ENCODE measurements around the gene TRIM54. TPM values are rescaled to one million over a fixed set of nuclear protein-coding genes. Genes with fewer than 3 reads are reported as not detected.

Gene TRIM54
- total and polyA plus RNA-seq, 4 donors: 0.03 TPM; not detected in 3

DNA sequence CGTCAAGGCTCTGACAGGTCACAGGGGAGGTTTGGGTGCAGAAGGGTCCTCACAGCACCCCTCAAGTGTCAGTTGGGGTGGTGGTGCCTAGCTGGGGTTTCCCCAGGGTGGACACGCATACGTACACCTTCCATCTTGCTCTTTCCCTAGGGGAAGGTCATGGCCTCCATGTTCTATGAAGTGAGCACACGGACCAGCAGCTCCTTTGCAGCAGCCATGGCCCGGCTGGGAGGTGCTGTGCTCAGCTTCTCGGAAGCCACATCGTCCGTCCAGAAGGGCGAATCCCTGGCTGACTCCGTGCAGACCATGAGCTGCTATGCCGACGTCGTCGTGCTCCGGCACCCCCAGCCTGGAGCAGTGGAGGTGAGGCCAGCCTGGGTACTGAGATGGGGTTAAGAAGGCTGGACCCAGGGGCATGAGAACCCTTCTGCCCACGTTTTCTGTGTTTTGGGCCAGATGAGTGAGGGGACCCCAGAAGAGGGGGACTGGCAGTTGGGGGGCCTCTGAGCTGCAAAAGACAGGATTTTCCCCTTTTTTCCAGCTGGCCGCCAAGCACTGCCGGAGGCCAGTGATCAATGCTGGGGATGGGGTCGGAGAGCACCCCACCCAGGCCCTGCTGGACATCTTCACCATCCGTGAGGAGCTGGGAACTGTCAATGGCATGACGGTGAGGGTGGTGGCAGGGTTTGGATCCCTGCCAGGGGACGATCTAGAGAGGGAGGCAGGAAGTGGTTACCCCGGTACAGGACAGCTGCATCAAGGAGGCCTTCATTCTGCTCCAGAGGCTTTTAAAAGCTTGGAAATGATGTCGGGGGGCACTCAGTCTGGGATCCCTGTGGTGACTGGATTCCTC lies 40.2 kb upstream of the TRIM54 start:
- TF ChIP-seq SP1 (IDR thresholded peaks at IDR 0.05): no peak
- no peak for TF ChIP-seq YY1 (IDR thresholded peaks at IDR 0.05)
- TF ChIP-seq RXRA (IDR thresholded peaks at IDR 0.05): no peak
- no peak for TF ChIP-seq NR2F2 (IDR thresholded peaks at IDR 0.05)
- TF ChIP-seq, protein P1, sequence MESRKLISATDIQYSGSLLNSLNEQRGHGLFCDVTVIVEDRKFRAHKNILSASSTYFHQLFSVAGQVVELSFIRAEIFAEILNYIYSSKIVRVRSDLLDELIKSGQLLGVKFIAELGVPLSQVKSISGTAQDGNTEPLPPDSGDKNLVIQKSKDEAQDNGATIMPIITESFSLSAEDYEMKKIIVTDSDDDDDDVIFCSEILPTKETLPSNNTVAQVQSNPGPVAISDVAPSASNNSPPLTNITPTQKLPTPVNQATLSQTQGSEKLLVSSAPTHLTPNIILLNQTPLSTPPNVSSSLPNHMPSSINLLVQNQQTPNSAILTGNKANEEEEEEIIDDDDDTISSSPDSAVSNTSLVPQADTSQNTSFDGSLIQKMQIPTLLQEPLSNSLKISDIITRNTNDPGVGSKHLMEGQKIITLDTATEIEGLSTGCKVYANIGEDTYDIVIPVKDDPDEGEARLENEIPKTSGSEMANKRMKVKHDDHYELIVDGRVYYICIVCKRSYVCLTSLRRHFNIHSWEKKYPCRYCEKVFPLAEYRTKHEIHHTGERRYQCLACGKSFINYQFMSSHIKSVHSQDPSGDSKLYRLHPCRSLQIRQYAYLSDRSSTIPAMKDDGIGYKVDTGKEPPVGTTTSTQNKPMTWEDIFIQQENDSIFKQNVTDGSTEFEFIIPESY (IDR thresholded peaks at IDR 0.05): no peak
- TF ChIP-seq EGR1 (IDR thresholded peaks at IDR 0.05; ENCODE audit: low read depth in 2 of 2): no peak
- TF ChIP-seq MAX (IDR thresholded peaks at IDR 0.05): no peak
- TF ChIP-seq HNF4A (conservative IDR thresholded peaks at IDR 0.05): no peak
- no peak for TF ChIP-seq TAF1 (conservative IDR thresholded peaks at IDR 0.05)
- TF ChIP-seq FOXA2 (IDR thresholded peaks at IDR 0.05): no peak
- TF ChIP-seq GABPA (IDR thresholded peaks at IDR 0.05 in 1 of 2, conservative IDR thresholded peaks at IDR 0.05 in 1 of 2): no peak
- TF ChIP-seq CTCF (IDR thresholded peaks at IDR 0.05; ENCODE audit: low read depth, low read length, missing input control): no peak
- Histone ChIP-seq H3K4me1 (ENCODE audit: control insufficient read depth in 4 of 4, insufficient read depth in 4 of 4, low read length in 3 of 4) (no peaks in the 10 kb centered on the region), H3K27ac (ENCODE audit: low read depth in 1 of 2, low read length in 2 of 2) (no peak overlapping the region), H3K9me3 (ENCODE audit: control insufficient read depth in 4 of 4, low read length in 3 of 4) (no peaks in the 10 kb centered on the region), H3K36me3 (ENCODE audit: control insufficient read depth in 4 of 4, insufficient read depth in 3 of 4, low read depth in 1 of 4, low read length in 3 of 4) (peaks cover 30 to 73% (median 57%) of the 10 kb centered on the region in 4 donors), H3K4me3 (ENCODE audit: low read depth in 1 of 3, low read length in 3 of 3) (no peak overlapping the region), H3K9ac (ENCODE audit: low read depth in 1 of 2, low read length in 2 of 2) (no peak overlapping the region), H3K27me3 (ENCODE audit: control insufficient read depth in 4 of 4, insufficient read depth in 4 of 4, low read length in 3 of 4) (no peaks in the 10 kb centered on the region)
- WGBS: 90% methylated on average over 24 of the region's 24 CpGs
- DNase-seq (ENCODE audit: low spot score): no peak

- H3K36me3 ChIP-seq (ENCODE audit: control insufficient read depth in 4 of 4, insufficient read depth in 3 of 4, low read depth in 1 of 4, low read length in 3 of 4): peaks cover 27 to 67% (median 55%) of the 10 kb centered on the region in 4 donors
- no peaks in the 10 kb centered on the region for H3K9me3 ChIP-seq (ENCODE audit: control insufficient read depth in 4 of 4, low read length in 3 of 4)
Measured at GRCh38 chr2:27242614-27242951, 39.6 kb upstream of the TRIM54 start.

More at GRCh38 chr2:27242614-27242951, 39.6 kb upstream of the TRIM54 start:
- Histone ChIP-seq H3K9ac (ENCODE audit: low read depth in 1 of 2, low read length in 2 of 2) (no peak overlapping the region), H3K27ac (ENCODE audit: low read depth in 1 of 2, low read length in 2 of 2) (no peak overlapping the region), H3K4me1 (ENCODE audit: control insufficient read depth in 4 of 4, insufficient read depth in 4 of 4, low read length in 3 of 4) (no peaks in the 10 kb centered on the region), H3K4me3 (ENCODE audit: low read depth in 1 of 3, low read length in 3 of 3) (no peak overlapping the region), H3K27me3 (ENCODE audit: control insufficient read depth in 4 of 4, insufficient read depth in 4 of 4, low read length in 3 of 4) (no peaks in the 10 kb centered on the region)
- DNase-seq (ENCODE audit: low spot score): no peak
- TF ChIP-seq REST (IDR thresholded peaks at IDR 0.05) (no peak), TAF1 (conservative IDR thresholded peaks at IDR 0.05) (no peak)
- WGBS: 98% methylated on average over 16 of the region's 16 CpGs
